Measurements from ENCODE around the gene RAD54L2.
"Not testable (repeated sequence)": the region's sequence is repeated elsewhere in the genome, so short reads cannot be mapped to it uniquely, and the experiment has no call there.

RAD54L2 gene, protein sequence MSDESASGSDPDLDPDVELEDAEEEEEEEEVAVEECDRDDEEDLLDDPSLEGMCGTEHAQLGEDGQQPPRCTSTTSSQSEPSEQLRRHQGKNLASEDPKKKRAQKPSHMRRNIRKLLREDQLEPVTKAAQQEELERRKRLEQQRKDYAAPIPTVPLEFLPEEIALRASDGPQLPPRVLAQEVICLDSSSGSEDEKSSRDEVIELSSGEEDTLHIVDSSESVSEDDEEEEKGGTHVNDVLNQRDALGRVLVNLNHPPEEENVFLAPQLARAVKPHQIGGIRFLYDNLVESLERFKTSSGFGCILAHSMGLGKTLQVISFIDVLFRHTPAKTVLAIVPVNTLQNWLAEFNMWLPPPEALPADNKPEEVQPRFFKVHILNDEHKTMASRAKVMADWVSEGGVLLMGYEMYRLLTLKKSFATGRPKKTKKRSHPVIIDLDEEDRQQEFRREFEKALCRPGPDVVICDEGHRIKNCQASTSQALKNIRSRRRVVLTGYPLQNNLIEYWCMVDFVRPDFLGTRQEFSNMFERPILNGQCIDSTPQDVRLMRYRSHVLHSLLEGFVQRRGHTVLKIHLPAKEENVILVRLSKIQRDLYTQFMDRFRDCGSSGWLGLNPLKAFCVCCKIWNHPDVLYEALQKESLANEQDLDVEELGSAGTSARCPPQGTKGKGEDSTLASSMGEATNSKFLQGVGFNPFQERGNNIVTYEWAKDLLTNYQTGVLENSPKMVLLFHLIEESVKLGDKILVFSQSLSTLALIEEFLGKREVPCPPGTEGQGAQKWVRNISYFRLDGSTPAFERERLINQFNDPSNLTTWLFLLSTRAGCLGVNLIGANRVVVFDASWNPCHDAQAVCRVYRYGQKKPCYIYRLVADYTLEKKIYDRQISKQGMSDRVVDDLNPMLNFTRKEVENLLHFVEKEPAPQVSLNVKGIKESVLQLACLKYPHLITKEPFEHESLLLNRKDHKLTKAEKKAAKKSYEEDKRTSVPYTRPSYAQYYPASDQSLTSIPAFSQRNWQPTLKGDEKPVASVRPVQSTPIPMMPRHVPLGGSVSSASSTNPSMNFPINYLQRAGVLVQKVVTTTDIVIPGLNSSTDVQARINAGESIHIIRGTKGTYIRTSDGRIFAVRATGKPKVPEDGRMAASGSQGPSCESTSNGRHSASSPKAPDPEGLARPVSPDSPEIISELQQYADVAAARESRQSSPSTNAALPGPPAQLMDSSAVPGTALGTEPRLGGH (N-terminal part only)

DNA sequence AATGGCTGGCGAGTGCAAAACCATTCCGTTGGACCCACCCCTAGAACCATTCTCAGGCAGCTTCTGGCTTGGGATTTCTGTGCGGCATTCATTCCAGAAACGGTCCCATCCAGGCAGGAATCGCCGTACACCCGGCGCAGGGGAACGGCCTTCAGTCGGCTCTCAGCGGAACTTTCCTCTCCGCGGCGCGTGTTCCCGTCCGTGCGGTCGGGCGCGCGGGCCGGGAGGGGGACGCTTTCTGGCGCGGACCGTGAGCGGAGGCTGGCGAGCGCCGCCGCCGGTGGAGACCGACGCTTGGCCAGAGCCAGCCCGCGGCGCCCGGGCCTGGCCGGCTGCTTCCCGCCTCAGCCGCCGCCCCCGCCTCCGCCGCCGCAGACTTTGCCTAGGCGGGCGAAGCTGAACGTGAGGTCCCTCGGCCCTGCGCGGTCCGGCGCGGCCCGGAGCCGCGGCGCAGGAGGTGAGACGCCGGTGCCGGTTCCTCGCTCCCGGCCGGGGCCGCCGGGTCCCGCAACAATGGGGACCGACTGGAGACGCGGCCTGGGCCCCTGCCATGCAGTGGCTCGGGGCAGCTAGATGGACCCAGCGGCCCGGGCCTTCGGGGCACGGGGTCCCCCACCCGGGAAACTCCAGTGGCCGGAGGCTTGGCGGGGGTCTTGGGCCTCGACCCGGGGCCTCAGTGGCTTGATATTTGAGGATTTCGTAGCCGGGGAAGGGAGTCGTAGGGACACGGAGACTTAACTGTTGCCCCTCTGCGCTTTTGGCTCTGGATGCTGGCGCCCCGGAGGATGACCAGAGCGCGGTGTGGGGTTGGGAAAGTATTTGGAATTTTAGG is at the start of gene RAD54L2:
TSS of gene RAD54L2 (plus strand) at position 261 of the 832 bp plus-strand sequence. CDS start 51,702 bp downstream, outside the sequence.
- in situ Hi-C loops (cut with HindIII; ENCODE audit: low sequenced_read_pairs), result no loop called here

DNA sequence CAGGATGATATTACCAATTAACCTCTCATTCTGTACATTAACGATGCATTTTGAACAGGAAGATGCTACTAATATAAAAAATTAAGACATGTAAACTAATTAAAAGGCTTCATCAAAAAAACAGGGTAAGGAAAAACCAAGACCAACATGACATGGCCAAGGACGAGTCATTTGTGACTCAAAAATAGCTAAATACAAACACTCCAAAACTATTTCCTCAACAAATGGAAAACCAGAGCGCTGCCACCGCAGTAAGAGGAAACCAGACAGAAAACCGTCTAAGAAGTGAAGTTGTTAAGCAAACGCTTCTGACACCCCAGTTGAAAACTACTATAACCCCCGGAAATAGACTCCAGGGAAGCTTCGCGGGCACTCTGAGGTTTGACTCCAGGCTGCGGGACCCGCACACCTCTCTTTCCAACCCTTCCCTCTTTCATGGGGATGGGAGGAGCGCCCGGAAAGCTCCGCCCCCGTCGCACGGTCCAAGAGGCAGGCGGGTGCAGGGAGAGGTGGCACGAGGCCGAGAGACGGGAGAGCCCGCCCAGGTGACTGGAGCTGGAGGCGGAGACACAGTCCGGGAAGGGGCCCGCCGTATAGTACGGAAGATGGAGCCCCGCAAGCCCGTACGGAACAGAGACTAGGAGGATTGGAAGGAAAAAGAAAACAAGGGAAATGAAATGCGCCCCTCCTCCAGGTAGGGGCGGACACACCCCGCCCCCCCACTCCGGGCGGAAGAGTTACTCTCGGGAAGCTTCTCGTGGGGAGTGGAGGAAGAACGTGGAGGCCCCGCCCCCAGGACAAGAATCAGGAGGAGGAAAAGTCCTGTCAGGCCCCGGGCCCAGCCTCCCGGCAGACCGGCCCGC is 39.4 kb upstream of the RAD54L2 start:
- in situ Hi-C loops (cut with HindIII; ENCODE audit: low sequenced_read_pairs), result loop anchor here (5.0 kb wide), 3 partner anchors 33 to 107 kb away; partner anchors contain the start of gene RBM15B

- in situ Hi-C loops (cut with HindIII; ENCODE audit: low sequenced_read_pairs), result no loop called here
Measured at GRCh38 chr3:51500632-51501131, 37.8 kb upstream of the RAD54L2 start.

DNA sequence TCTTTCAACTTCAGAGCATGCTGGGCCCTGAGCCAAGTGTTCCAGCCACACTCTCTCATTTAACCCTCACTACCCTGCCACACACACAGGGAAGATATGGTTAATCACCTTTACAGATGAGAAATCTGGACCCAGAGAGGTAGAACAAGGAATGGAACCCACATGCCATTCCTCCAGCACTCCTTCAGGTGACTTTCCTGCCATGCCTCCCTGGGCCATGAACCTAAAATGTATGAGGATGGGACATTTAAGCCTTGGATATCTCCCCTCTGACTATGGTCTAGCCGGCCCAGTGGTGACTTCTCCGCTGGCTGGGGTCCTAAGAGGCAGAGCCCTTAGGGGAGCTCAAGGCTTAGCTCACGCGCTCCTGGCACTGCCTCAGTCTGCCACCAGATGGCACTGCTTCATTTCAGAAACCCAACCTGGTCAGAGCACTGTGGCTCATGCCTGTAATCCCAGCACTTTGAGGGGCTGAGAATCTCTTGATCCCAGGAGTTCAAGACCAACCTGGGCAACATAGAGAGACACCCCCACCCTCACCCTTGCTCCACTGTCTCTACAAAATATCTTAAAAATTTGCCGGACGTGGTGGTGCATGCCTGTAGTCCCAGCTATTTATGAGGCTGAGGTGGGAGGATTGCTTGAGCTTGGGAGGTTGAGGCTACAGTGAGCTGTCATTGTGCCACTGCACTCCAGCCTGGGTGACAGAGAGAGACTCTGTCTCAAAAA is 36.5 kb upstream of the RAD54L2 start:
- in situ Hi-C loops (cut with HindIII; ENCODE audit: low sequenced_read_pairs), result no loop called here

DNA sequence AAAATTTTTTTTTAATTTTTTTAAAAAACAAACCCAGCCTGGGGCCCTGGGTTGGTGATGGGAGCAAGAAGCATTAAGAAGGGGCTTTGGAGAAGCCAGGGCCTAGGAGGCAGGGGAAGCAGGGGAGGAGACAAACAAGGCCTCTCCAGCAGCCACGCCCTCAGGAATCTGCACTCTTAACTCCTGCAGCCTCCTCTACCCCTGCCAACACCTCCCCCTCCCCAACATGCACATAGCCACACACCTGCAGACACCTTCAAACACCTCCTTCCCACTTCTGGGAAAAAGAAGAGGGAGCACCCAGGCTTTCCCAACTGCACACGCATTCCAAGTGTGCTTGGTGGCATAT is 36.0 kb upstream of the RAD54L2 start:
- in situ Hi-C loops (cut with HindIII; ENCODE audit: low sequenced_read_pairs), result no loop called here

DNA sequence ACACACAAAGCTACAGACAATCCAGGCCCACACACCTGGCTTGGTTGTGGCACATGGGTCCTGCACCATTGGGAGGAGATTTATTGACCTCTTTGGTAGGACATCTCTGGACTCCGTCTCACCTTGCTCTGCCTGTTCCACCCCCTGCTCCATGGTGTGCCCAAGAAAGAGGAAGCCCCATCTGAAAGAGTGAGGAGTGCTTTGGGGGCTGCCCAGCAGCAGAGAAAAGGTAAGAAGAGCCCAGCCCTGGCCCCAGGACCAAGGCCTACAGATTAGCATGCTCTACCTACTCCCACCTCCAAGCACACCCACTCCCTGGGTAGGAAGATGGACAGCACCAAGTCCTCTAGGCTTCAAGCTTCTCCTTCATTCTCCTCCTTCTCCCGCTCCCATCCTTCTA is 35.5 kb upstream of the RAD54L2 start:
- in situ Hi-C loops (cut with HindIII; ENCODE audit: low sequenced_read_pairs), result no loop called here

DNA sequence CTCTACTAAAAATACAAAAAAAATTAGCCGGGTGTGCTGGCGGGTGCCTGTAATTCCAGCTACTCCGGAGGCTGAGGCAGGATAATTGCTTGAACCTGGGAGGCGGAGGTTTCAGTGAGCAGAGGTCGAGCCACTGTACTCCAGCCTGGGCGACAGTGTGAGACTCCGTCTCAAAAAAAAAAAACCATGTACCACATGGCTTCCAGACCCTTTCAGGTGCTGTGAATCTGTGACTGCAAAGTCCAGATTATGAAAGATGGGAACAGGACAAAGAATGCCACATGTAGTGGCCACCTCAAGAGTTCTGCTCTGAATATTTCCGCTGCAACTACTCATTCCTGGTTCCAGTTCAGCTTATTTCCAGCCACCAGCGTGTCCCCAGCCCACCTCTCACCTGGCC is 30.3 kb upstream of the RAD54L2 start:
- in situ Hi-C loops (cut with HindIII; ENCODE audit: low sequenced_read_pairs), result no loop called here

GRCh38 chr3:51510996-51511395 is 27.5 kb upstream of the RAD54L2 start:
- in situ Hi-C loops (cut with HindIII; ENCODE audit: low sequenced_read_pairs), result no loop called here

- in situ Hi-C loops (cut with HindIII; ENCODE audit: low sequenced_read_pairs), result no loop called here
Measured at GRCh38 chr3:51514210-51514609, 24.3 kb upstream of the RAD54L2 start.

GRCh38 chr3:51519848-51520247 is 18.7 kb upstream of the RAD54L2 start:
- in situ Hi-C loops (cut with HindIII; ENCODE audit: low sequenced_read_pairs), result no loop called here

- in situ Hi-C loops (cut with HindIII; ENCODE audit: low sequenced_read_pairs), result not testable (repeated sequence)
Measured at GRCh38 chr3:51520906-51521730, 17.4 kb upstream of the RAD54L2 start.

DNA sequence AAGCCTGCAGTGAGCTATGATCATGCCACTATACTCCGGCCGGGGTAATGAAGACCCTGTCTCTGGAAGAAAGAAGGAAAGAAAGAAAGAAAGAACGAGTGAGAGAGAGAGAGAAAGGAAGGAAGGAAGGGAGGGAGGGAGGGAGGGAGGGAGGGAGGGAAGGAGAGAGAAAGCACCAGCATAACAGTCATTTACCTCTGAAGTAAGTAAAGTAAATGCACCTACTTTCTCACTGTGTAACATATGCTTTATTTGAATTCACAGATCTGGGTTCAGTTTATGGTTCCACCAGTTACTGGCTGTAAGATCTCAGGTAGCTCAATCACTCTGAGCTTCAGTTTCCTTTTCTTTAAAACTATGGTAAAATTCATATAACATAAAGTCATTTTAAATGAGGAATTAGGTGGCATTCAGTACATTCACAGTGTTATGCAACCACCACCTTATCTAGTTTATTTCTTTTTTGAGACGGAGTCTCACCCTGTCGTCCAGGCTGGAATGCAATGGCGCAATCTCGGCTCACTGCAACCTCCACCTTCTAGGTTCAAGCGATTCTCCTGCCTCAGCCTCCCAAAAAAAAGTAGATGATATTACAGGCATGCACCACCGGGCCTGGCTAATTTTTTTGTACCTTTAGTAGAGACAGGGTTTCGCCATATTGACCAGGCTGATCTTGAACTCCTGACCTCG is 16.1 kb upstream of the RAD54L2 start:
- in situ Hi-C loops (cut with HindIII; ENCODE audit: low sequenced_read_pairs), result no loop called here

GRCh38 chr3:51524874-51525273 is 13.6 kb upstream of the RAD54L2 start:
- in situ Hi-C loops (cut with HindIII; ENCODE audit: low sequenced_read_pairs), result not testable (repeated sequence)

GRCh38 chr3:51530485-51530884 is 8.0 kb upstream of the RAD54L2 start:
- in situ Hi-C loops (cut with HindIII; ENCODE audit: low sequenced_read_pairs), result loop anchor here (5.0 kb wide), 2 partner anchors 33 to 57 kb away; no protein-coding TSS in a partner anchor

DNA sequence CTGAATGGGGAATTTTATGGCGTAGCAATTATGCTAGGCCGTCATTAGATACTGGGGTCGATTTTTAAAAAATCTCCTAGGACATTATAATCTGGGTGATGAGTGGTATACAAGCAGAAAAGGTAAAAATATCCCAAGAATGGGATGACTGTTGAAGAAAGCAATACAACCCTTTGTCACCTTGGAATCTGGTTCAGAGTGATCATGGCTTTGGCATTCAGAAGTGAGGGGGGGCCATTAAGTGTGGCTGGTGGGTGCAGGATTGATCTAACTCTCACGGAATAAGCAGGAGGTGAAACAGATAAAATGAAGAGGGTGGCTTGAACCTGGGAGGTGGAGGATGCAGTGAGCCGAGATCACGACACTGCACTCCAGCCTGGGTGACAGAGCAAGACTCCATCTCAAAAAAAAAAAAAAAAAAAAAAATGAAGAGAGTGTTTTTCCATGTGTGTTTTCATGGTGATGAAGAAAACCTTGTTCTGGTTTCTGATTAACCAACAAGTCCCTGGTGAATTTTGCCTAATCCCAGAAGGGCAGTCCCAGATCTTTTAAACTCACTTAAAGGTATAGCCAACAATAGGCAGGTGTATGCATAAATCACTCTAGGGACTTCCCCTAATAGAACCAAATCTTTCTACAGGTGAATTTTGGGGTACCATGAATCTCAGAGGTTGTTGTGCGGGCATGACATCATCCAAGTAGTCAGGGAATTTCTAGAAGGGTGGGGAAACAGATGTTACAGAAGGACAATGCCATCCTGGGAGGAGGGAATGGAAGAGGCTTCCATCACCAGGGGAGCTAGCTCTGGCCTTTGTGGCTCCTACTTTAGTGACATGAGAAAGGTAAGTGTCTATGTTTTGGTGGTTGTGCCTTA is 3.1 kb upstream of the RAD54L2 start:
- in situ Hi-C loops (cut with HindIII; ENCODE audit: low sequenced_read_pairs), result no loop called here

- in situ Hi-C loops (cut with HindIII; ENCODE audit: low sequenced_read_pairs), result not testable (repeated sequence)
Measured at GRCh38 chr3:51537631-51538030, 888 bp upstream of the RAD54L2 start.

All from endothelial cell of hepatic sinusoid (primary cell).